GM23248 (cell line): Measurements from ENCODE around the gene BCAS4. TPM values are rescaled to one million over a fixed set of nuclear protein-coding genes. Genes with fewer than 3 reads are reported as not detected.

Experiments used
- DNase-seq: peaks from one replicate; pipeline ENCODE4 v3.0.0-alpha.2; 2015
- H2AFZ ChIP-seq: fragments of 200-600 bp; sonication (generic); 2 replicates; pipeline ENCODE4 v1.6.1; 2016; ENCODE audit warnings: antibody characterized with exemption
- H3F3A ChIP-seq: fragments of 200-600 bp; sonication (generic); 2 replicates; pipeline ENCODE4 v1.6.1; 2016; ENCODE audit warnings: mild to moderate bottlenecking, antibody characterized with exemption, mixed run types; ENCODE audit not compliant: insufficient read depth
- H3K27ac ChIP-seq: fragments of 200-600 bp; sonication (generic); 2 replicates; pipeline ENCODE4 v1.5.1; 2016; ENCODE audit warnings: mild to moderate bottlenecking
- H3K27me3 ChIP-seq: fragments of 200-600 bp; sonication (generic); replicated peaks from 2 replicates; pipeline ENCODE4 v1.6.1; 2016; ENCODE audit warnings: mild to moderate bottlenecking; ENCODE audit not compliant: insufficient read depth
- H3K36me3 ChIP-seq: fragments of 200-600 bp; sonication (generic); 2 replicates; pipeline ENCODE4 v1.6.1; 2016; ENCODE audit warnings: low read depth, mild to moderate bottlenecking
- H3K4me1 ChIP-seq: fragments of 200-600 bp; sonication (generic); 2 replicates; pipeline ENCODE4 v1.6.1; 2016; ENCODE audit warnings: mild to moderate bottlenecking; ENCODE audit not compliant: insufficient read depth
- H3K4me2 ChIP-seq: fragments of 200-600 bp; sonication (generic); one replicate; pipeline ENCODE4 v1.6.1; 2016; ENCODE audit warnings: mild to moderate bottlenecking; ENCODE audit not compliant: unreplicated experiment
- H3K4me3 ChIP-seq: fragments of 200-600 bp; sonication (generic); 2 replicates; pipeline ENCODE4 v1.5.1; 2016; ENCODE audit warnings: mild to moderate bottlenecking
- H3K79me2 ChIP-seq: fragments of 200-600 bp; sonication (generic); 2 replicates; pipeline ENCODE4 v1.6.1; 2016; ENCODE audit warnings: mild to moderate bottlenecking; ENCODE audit not compliant: insufficient read depth
- H3K9ac ChIP-seq: fragments of 200-600 bp; sonication (generic); 2 replicates; pipeline ENCODE4 v1.6.1; 2016; ENCODE audit warnings: mild to moderate bottlenecking
- H3K9me2 ChIP-seq: fragments of 200-600 bp; sonication (generic); 2 replicates; pipeline ENCODE4 v1.6.1; 2016; ENCODE audit warnings: mixed run types, mild to moderate bottlenecking, moderate library complexity; ENCODE audit not compliant: insufficient read depth
- H3K9me3 ChIP-seq: fragments of 200-600 bp; sonication (generic); one replicate; pipeline ENCODE4 v1.6.1; 2017; ENCODE audit warnings: low read depth
- H4K20me1 ChIP-seq: fragments of 200-600 bp; sonication (generic); 2 replicates; pipeline ENCODE4 v1.6.0; 2016; ENCODE audit not compliant: insufficient read depth
- EZH2 ChIP-seq: fragments of 200-600 bp; sonication (generic); IDR thresholded peaks from 2 replicates; pipeline ENCODE4 v1.6.1; 2018; ENCODE audit warnings: antibody characterized with exemption, mild to moderate bottlenecking; ENCODE audit not compliant: insufficient read depth, poor library complexity, severe bottlenecking
- EZH2phosphoT487 ChIP-seq: fragments of 200-600 bp; sonication (generic); IDR thresholded peaks from 2 replicates; pipeline ENCODE4 v1.6.1; 2018; ENCODE audit warnings: antibody characterized with exemption, moderate library complexity, mild to moderate bottlenecking, low read depth; ENCODE audit not compliant: insufficient read depth
- WGBS, 2 experiments: methylation state at CpG; one replicate each; pipeline ENCODE4 v1.1.6; 2015 to 2017; ENCODE audit warnings: low lambda C conversion rate in 2 of 2, low coverage in 1 of 2; ENCODE audit errors: missing lambda C conversion rate in 2 of 2; 5-methylcytosine and 5-hydroxymethylcytosine counted together
- in situ Hi-C: fragments of 300-500 bp; cut with MboI; formaldehyde crosslinking; loops from 2 replicates; pipeline ENCODE4 v1.15.0; 2020
- polyA plus RNA-seq: library from polyadenylated mRNA; unstranded; fragments of >200 nt; fragmentation: Nextera tagmentation; extraction: Ambion mirVana; gene quantifications from 2 replicates; pipeline ENCODE4 v1.2.1, GENCODE V29; 2016
- total RNA-seq: library from RNA; depleted of rRNA; stranded (reverse); fragments of >200 nt; shearing (Covaris generic); gene quantifications from 2 replicates; pipeline ENCODE4 v1.2.3, GENCODE V29; 2014

BCAS4 gene
- total and polyA plus RNA-seq, 2 experiments from 2014 or later, result 12.6 to 16.8 TPM

GRCh38 chr20:50885781-50886180 lies 90.9 kb downstream of the BCAS4 start:
- in situ Hi-C loops, result no loop called here
- no peaks in the 10 kb centered on the region for H3K9me2 ChIP-seq

DNA sequence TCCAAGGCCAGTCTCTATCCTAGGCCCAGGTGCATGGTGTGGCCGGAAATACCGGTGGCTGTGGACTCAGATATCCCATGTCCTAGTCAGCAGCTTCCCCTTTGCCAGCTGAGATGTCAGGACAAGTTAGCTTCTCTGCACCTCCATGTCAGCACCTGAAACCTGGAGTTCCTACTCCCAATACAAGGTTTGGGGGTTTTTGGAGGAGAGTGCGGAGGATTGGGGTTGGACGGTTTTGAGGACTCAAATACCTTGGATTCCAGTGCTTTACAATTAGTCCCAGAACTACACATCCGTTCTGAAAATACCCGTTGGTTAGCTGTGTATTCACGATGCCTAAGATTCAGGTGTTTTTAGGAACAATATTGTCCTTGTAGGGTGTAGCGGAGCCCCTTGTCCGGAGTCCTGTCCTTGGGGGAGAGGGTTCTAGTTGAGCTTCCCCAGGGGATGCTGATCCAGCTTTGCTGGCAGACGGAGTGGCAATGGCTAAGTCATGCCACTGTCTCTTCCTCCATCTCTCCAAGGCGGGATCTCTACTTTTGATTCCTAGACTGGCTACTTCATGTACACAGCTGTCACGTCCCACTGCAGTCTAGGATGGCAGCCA lies 91.4 kb downstream of the BCAS4 start:
- no peak overlapping the region for H3K27ac ChIP-seq
- no peak overlapping the region for H3K4me3 ChIP-seq
- TF ChIP-seq EZH2 (no peak), EZH2phosphoT487 (no peak)
- H3K79me2 ChIP-seq, result peaks cover 29% of the 10 kb centered on the region
- H3K27me3 ChIP-seq, result no peaks in the 10 kb centered on the region
- in situ Hi-C loops, result no loop called here
- peaks cover 26% of the 10 kb centered on the region for H3K36me3 ChIP-seq
- H3K4me2 ChIP-seq, result no peak overlapping the region
- H3K4me1 ChIP-seq, result no peaks in the 10 kb centered on the region
- no peaks in the 10 kb centered on the region for H3K9me2 ChIP-seq
- no peaks in the 10 kb centered on the region for H4K20me1 ChIP-seq
- no peak overlapping the region for H3K9ac ChIP-seq
- 85 to 86% methylated on average over 12 of the region's 12 CpGs for WGBS, 2 experiments
- no peak for DNase-seq
- H3F3A ChIP-seq, result peaks cover 18% of the 10 kb centered on the region; the same call in 1 of the 2 replicates
- no peaks in the 10 kb centered on the region for H3K9me3 ChIP-seq
- no peak overlapping the region for H2AFZ ChIP-seq

More at GRCh38 chr20:50885781-50886180, 90.9 kb downstream of the BCAS4 start:
- 74 to 81% methylated on average over 5 of the region's 5 CpGs for WGBS, 2 experiments
- Histone ChIP-seq H3K27ac (no peak overlapping the region), H3K4me2 (no peak overlapping the region), H3F3A (peaks cover 17% of the 10 kb centered on the region; the same call in 1 of the 2 replicates), H3K9me3 (no peaks in the 10 kb centered on the region), H3K9ac (no peak overlapping the region), H3K36me3 (peaks cover 24% of the 10 kb centered on the region), H2AFZ (no peak overlapping the region), H3K27me3 (no peaks in the 10 kb centered on the region), H4K20me1 (no peaks in the 10 kb centered on the region), H3K4me1 (no peaks in the 10 kb centered on the region), H3K4me3 (no peak overlapping the region), H3K79me2 (peaks cover 24% of the 10 kb centered on the region)
- no peak for DNase-seq
- TF ChIP-seq EZH2, result no peak

DNA sequence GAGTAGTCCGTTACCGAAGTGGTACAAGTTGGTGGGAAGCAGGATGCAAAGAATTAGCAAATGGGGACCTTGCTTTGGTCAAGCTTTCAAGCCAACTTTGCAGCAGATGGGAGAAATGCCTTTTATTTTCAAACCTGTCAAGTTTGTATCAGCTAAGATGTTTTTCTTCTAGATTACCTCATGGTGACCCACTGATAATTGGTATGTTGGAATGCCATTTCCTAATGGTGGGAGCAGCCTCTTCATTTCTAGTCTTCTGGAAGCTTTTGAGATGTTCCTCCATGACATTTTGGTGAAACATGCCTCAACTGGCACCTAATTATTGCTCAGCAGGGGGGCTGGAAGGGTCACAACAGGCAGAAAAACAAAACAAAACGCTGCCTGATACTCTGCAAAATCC lies 92.7 kb downstream of the BCAS4 start:
- H3K27me3 ChIP-seq, result no peaks in the 10 kb centered on the region
- H3K4me1 ChIP-seq, result no peaks in the 10 kb centered on the region
- H3F3A ChIP-seq, result peaks cover 27% of the 10 kb centered on the region
- no peak for DNase-seq
- WGBS, 2 experiments, result 85% methylated on average over 3 of the region's 3 CpGs
- no peaks in the 10 kb centered on the region for H3K9me2 ChIP-seq
- H2AFZ ChIP-seq, result no peak overlapping the region
- H3K9ac ChIP-seq, result no peak overlapping the region
- H3K79me2 ChIP-seq, result peaks cover 42% of the 10 kb centered on the region
- TF ChIP-seq EZH2 (no peak), EZH2phosphoT487 (no peak)
- no peak overlapping the region for H3K27ac ChIP-seq
- H3K9me3 ChIP-seq, result no peaks in the 10 kb centered on the region
- in situ Hi-C loops, result no loop called here
- H4K20me1 ChIP-seq, result no peaks in the 10 kb centered on the region
- no peak overlapping the region for H3K4me3 ChIP-seq
- H3K4me2 ChIP-seq, result no peak overlapping the region
- H3K36me3 ChIP-seq, result peaks cover 34% of the 10 kb centered on the region

DNA sequence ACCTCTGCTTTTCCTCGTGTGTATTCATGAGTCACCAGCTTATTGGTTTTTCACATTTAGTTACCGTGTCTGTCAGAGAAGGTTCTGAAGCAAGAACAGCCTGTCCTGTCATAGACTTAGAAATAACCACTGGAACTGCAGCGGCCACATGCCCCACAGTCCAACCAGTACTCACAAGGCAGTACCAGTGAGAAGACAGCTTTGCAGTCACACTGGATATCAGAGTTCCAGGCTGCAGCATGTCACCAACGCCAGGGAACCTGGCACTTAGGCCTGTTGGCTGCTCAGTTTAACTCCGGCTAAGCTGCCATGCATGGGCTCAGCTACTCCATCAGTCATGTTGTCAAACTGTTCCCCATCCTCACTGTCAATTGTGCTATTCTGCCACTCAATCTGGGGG lies 96.3 kb downstream of the BCAS4 start:
- no peaks in the 10 kb centered on the region for H3K4me1 ChIP-seq
- H3K9me2 ChIP-seq, result no peaks in the 10 kb centered on the region
- H3K79me2 ChIP-seq, result peaks cover 77% of the 10 kb centered on the region
- H3K36me3 ChIP-seq, result peaks cover 57% of the 10 kb centered on the region
- H3K4me3 ChIP-seq, result no peak overlapping the region
- H4K20me1 ChIP-seq, result no peaks in the 10 kb centered on the region
- 80 to 82% methylated on average over 5 of the region's 5 CpGs for WGBS, 2 experiments
- no peak for DNase-seq
- no peak overlapping the region for H3K27ac ChIP-seq
- in situ Hi-C loops, result no loop called here
- H3K27me3 ChIP-seq, result no peaks in the 10 kb centered on the region
- no peak overlapping the region for H2AFZ ChIP-seq
- H3F3A ChIP-seq, result peaks cover 28% of the 10 kb centered on the region
- H3K9ac ChIP-seq, result no peak overlapping the region
- H3K9me3 ChIP-seq, result no peaks in the 10 kb centered on the region
- TF ChIP-seq EZH2phosphoT487 (no peak), EZH2 (no peak)
- H3K4me2 ChIP-seq, result no peak overlapping the region

- peaks cover 90% of the 10 kb centered on the region for H3K79me2 ChIP-seq
- WGBS, 2 experiments, result 97 to 98% methylated on average over 8 of the region's 8 CpGs
These were observed 97.5 kb downstream of the BCAS4 start for GRCh38 chr20:50892394-50892793.

More at GRCh38 chr20:50892394-50892793, 97.5 kb downstream of the BCAS4 start:
- no peak overlapping the region for H3K27ac ChIP-seq
- H2AFZ ChIP-seq, result no peak overlapping the region
- no peaks in the 10 kb centered on the region for H4K20me1 ChIP-seq
- no peak overlapping the region for H3K4me3 ChIP-seq
- H3K4me1 ChIP-seq, result no peaks in the 10 kb centered on the region
- no peak overlapping the region for H3K9ac ChIP-seq
- no peaks in the 10 kb centered on the region for H3K9me3 ChIP-seq
- TF ChIP-seq EZH2 (no peak), EZH2phosphoT487 (no peak)
- DNase-seq, result no peak
- H3K27me3 ChIP-seq, result no peaks in the 10 kb centered on the region
- H3K4me2 ChIP-seq, result no peak overlapping the region
- in situ Hi-C loops, result no loop called here
- H3K9me2 ChIP-seq, result no peaks in the 10 kb centered on the region
- peaks cover 22% of the 10 kb centered on the region for H3F3A ChIP-seq
- H3K36me3 ChIP-seq, result peaks cover 68% of the 10 kb centered on the region
